HuH-7 (cell line): Measurements from ENCODE around the gene NTN3.

Source experiments
- DNase-seq: peaks from one replicate; pipeline ENCODE4 v3.0.0; 2011; ENCODE audit warnings: low spot score

Gene NTN3

DNA sequence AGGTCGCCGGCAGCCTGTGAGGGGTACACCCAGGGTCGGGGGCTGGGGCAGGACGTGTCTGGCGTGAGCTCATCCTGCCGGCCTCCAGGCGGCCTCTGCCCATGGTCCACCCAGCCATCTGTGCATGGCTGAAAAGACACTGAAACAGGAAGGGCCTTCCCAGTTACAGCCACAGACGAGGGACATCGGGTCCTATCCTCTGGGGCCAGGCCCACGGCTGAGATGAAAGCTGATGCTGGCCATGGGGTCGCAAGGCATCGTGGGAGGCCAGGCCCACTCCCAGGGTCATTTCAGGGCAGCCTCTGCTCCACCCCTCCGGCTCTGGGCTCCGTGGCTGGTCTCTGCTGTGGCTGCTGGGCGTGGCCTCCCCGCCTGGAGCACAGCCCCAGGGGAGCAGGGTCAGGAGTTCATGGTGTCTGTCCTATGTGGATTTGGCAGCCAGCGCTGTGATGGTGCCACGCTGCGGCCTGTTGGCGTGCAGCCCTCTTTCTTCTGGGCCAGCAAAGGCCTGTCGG lies 26.1 kb downstream of the NTN3 start:
- DNase-seq, result no peak

DNA sequence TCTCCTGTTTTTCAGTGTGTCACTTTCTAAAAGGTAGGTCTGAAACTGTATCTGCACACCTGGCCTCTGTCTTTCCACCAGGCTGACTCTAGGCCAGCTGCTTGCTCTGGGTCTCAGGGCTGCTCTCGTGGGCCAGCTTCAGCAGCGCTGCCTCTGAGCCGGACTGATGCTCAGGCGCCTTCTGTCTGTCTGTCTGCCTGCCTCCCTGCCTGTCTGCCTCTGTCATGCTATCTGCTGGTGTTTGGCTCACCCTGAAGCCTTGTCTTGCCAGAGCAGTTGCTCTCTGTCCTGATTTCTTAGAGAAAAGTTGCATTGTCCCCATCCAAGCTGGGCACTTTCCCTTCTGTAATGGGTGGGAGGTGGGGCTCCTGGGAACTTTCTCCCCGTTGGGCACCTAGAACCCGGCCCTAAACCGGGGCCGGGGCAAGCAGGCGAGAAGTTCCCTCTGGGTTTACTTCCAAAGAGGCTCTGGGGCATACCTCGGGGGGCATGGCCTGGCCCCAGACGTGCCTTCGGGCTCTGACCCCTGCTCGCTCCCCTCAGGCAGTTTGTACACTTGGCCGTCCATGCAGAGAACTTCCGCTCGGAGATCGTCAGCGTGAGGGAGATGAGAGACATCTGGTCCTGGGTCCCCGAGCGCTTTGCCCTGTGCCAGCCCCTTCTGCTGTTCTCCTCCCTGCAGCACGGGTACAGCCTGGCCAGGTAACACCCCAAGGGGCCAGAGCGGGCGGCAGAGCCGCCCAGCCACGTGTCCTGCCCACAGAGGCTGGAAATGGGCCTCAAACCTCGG lies 26.8 kb downstream of the NTN3 start:
- DNase-seq, result no peak

DNA sequence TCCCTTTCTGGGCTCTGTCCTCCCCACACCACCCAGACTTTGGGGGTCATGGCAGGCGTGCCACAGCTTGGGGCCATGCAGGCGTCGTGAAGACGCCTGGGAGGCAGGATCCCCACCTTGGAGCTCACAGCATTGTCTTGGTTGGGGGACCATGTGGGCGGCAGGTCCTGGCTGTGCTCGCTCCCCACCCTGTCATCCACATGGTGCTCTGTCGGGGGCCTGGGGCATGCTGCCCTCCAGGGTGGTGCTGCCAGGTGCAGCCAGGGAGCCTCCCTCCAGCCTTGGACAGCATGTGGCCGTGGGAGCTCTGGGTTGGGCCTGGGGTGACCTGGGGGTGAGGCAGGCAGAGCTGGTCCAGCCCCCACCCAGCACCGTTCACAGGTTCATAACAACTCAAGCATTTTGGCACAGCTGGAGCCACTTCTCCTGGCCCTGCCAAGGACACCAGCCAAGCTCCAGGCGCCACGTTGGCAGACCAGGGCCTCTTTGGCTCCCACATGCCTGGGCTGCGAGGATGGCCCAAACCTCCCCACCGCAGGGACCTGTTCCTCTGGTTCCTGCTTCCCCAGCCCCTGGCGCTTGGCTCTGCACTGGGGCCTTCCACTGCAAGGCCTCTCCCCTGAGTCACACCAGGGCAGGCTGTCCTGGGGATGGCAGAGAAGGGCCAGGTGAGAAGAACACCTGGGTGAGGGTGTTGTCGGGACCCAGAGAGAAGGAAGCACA lies 27.6 kb downstream of the NTN3 start:
- no peak for DNase-seq

DNA sequence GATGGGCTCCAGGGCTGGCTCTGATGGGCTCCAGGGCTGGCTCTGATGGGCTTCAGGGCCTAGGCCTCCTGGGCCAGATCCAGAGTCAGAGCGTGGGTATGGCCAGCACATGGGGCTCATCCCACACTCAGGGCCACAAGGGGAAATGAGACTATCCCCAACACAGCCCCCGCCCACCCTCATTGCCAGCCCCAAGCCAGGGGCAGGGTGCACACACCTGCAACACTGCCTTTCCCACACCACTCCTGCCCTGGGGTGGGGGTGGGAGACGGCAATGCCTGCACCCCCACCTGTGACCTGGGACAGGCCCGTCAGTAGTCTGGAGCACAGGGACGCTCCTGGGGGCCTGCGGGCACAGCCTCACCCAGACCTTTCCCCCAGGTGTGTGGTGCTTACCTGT lies 28.4 kb downstream of the NTN3 start:
- DNase-seq, result no peak

DNA sequence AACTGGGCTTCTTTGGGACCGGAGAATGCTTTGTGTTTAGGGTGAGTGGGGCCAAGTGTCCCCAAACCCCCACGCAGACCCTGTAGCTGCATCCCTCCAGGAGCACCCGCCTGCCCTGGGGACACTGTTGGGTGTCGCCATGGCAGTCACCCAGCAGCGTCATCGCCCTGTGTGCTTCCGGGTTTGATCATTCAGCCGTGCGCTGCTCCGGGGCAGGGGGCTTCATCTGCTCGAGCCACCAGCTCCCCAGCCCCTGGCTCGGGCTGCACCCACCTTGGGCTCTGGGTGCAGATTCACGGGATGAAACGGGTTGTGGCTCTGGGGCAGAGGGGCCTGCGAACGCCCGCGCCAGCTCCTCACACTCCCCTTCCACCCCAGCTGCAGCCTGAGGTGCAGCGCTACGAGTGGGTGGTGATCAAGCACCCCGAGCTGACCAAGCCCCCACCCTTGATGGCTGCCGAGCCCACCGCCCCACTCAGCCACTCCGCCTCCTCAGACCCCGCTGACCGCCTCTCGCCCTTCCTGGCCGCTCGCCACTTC lies 28.9 kb downstream of the NTN3 start:
- no peak for DNase-seq

DNA sequence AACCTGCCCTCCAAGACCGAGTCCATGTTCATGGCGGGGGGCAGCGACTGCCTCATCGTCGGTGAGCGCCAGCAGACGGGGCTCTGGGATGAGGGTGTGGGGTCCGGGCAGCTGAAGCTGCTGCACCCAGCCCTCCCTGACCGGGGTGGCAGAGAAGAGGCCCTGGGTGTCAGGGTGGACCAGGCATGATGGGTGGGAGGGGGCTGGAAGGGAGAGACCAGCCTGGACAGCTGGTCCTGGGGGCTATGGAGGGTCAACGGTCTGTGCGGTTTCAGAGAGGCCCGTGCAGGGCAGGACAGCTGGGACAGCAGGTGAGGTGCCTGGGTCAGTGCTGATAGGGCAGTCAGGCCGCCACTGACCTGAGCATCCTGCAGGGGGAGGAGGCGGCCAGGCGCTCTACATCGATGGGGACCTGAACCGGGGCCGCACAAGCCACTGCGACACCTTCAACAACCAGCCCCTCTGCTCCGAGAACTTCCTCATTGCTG lies 29.4 kb downstream of the NTN3 start:
- no peak for DNase-seq

DNA sequence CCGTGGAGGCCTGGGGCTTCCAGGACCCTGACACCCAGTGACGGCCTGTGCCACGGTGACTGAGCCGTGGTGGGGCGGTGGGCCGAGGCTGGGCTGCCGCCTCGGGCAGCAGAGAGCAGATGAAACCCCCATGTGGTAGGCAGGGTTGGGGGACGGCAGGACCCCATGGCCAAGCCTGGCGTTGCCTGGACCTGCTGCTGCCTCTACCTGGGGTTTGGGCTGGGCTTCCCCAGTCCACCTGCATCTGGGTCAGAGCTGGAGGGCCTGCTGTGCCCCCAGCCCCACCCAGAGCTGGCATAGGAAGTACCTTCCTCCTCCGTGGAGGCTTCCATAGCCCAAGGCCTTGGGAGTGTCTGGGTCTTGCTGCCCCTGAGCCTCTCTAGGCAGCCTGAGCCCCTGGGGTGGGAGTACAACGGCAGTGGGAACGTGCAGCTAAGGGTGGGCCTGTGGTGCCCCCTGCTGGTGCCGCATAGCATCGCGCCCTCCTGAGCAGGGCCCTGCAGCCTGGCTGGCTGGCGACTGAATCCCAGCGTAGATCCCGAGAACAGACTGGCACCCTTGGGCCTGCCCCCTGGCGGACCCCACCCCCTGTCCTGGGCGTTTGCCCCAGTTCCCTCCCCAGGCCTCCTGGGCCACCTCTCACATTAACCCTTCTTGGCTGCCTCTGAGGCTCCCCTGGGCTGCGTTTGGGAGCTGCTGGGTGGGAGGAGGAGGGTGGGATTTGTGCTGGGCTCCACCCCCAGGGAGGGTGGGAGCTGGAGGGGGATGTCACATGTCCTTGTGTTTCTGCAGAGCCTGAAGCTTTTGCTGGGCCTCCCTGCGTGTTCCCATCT lies 30.0 kb downstream of the NTN3 start:
- DNase-seq, result peak; percentile 95

DNA sequence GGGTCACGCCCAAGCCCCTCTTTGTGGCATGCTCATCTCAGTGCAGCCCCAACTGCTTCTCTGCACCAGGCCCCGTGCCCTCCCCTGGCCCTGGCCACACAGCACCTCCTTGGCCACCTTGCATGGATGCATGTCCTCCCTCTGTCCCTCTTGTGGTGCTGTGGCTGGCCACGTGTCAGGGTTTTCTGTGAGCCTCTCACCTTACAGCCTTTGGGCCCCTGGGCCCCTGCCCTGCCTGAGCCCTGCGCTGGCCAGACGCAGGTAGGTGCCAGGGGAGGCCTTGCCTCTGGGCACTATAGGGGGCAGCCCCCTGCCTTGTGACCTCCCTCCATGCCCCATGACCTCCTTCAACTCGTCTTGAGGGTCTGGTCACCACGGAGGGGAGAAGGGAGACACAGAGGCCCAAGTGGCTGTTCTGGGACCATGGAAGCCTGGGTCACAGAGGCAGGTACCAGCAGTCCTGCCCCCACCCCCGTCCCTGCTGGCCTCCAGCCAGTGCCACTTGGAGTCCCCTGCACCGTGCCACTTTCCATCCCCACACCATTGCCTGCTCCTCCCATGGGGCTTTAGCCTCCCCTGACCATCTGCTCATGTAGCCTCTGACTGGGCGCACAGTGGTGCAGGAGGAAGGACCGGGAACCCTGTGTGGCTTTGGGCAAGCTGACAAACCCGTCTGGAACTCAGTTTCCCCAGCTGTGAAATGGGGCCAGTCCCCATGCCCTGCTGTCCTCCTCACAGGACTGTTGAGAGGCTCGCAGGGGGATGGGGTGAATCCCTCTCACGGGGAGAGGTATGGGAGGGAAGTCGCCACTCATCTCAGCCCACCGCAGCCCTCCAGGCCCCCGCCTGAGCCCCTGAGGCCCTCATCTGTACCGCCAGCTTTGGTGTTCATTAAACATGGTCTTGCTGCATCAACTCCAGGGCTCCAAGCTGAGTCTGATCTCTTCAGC lies 31.1 kb downstream of the NTN3 start:
- no peak for DNase-seq

DNA sequence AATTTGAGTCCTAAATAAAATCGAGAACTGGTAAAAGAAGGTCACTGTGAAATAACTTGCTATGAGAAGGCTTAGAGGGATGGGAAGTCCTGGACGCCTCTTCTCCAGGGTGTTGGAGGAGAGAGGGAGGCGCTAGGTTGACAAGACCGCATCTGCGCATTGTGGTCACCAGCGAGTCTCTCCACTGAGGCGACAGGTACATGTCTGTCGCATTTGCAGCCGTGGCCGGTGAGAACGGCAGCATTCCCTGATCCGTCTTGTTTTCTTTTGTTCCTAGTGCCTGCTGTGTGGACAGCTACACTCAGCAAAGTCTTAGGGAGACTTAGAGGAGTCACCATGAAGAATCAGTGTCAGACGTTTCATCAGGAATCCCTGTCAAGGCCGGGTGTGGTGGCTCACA lies 34.6 kb downstream of the NTN3 start:
- DNase-seq, result no peak

DNA sequence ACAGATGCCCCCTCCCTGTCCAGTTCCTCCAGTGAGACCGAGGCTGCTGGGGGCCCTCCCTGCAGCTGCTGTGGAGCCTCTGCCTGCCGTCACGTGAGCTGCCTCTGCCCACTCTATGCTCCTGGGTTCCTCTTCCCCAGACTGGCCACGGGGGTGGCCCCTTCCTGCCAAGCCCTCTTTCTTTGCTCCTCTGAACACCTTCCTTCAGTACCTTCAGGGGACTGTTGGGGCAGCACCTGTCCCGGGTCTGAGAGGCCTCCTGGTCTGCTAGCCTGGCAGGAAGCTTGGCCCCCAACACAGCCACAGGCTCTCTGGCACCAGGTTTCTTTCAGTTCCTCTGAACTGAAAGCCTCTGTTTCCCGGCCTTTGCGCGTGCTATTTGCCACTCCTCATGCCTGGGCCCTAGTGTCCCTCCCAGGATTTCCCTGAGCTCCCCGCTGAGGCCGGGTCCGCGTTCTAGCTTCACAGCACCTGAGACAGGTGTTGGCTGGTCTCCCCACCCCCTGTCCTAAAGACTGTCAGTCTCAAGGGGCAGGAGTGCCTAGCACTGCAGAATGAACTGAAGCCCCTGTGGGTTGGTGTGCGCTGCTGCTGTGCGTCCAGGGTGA lies 36.1 kb downstream of the NTN3 start:
- DNase-seq, result no peak

DNA sequence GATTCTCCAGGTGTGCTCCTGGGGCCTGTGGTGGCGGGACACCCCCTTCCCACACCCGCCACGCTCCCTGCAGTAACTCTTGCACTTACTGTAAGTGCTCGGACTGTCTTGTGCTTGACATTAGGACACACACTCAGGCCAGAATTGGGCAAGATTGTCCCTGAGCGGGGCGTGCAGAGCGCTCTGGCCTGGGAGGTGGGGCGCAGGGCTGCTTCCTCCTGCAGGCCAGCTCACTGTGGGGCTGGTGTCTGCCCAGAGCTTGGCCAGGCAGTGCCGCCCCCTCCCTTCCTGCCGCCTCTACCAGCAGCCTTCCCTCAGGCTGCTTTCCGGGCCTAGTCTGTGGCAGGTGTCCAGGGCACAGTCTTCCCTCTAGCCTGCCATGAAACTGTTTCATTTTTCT lies 36.6 kb downstream of the NTN3 start:
- no peak for DNase-seq

DNA sequence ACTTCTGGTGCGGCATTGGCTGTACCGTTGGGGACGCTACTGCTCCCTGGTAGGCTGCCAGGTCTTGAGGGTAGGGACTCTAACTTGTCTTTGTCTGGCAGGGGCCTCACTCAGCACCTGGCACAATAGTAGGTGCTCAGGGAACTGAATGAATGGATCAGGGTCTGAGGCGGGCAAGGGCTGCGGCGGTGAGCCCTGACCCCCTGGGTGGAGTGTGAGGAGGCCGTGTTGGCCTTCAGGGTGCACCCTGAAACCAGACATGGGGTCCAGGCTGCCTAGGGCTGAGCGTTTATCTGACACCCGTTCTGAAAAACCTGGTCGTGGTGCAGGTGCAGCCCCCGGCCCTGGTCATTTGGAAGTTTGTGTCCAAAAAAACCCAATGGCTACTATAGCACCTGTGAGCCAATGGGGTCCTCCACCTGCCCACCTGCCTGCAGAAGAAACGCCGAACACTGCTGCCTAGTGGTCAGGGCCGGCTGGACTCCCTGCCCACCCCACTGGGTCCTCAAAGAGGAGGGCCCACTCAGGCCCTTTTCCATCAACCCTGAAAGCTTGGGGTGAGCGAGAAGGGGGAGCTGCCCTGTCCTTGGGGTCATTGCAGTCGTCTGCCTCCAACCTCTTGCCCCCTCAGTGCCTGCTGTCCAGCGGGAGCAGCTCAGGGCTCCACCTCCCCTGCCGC lies 37.8 kb downstream of the NTN3 start:
- DNase-seq, result no peak

DNA sequence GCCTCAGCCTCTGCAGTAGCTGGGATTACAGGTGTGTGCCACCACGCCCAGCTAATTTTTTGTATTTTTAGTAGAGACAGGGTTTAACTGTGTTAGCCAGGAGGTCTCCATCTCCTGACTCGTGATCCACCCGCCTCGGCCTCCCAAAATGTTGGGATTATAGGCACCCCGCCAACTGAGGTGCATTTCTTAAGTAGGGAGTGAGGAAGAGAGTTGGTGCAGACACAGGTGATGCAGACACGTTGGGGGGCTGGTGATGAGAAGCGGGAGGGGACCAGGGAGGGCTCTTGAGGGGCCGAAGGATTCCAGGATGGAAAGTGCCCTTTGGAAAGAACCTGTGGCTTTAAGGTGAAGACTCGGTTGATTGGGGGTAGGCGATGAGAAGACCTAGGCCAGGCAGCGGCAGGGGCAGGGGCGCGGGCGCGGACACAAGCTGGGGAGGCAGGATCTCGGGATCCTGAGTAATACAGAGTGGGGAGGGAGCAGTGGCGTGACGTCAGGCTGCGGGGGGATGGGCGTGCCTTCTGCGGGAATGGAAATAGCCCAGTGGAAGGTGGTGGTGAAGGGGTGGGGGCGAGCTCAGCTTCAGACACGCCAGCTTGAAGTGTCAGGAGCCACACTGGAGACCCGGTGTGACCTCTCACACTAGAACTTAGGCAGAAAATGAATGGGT lies 40.2 kb downstream of the NTN3 start:
- no peak for DNase-seq

DNA sequence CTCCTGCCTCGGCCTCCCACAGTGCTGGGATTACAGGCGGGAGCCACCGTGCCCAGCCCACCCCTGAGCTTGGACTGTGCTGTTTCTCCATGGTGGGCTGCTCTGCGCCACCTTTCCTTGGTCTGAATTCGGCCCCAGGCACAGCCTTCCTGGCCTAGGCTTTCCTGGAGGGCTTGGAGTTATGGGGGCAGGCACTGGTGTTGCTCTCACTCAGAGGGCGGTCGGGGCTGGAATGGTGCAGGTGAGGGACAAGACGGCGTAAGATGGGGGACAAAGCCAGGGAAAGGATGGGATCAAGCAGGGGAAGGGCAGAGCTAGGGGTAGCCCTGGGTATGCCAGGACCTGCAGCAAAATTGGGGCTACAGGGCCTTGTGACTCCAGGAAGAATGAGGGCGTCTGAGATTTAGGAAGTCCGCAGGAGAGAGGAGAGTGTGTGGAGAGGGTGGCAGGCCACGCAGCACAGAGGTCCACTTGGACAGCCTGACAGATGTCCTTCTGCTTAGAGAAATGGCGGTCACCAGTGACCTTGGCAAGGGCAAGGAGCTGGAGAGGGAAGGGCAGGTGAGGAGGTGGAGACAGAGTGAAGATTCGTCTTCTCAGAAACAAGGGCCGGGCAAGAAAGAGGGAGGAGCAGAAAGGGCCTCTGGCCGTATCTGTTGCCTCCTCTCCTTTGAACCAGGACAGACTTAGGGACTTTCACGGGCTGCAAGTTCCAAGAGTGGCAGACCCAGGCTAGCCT lies 41.1 kb downstream of the NTN3 start:
- DNase-seq, result no peak

DNA sequence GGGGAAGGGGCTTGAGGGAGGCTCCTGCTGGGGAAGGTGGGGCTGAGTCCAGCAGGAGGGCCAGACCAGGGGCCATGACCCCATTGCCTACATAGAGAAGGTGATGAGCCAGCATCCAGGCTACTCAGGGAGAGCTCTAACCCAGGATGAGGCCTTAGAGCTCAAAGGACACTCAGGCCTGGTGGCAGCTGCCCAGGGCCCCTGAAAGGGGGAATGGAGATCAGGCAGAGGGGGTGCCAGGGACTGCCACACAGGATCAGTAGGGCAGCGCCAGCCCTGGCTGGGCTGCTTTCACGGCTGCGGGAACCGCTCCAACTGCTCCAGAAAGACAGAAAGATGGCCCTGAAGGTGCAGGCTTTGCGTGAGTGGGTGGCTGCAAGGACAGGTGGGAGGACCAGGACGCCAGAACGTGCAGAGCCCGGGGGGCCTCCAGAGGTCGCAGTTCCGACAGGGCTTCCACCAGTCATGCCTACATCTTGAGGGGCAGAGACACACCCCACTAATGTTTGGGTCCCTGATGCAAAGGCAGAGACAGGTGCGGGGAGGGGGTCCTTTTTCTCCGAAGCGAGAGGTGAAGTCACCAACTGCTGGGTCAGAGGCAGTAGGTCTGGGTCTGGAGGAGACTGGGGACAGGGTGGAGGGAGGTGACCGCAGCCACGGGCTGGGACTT lies 41.8 kb downstream of the NTN3 start:
- no peak for DNase-seq

DNA sequence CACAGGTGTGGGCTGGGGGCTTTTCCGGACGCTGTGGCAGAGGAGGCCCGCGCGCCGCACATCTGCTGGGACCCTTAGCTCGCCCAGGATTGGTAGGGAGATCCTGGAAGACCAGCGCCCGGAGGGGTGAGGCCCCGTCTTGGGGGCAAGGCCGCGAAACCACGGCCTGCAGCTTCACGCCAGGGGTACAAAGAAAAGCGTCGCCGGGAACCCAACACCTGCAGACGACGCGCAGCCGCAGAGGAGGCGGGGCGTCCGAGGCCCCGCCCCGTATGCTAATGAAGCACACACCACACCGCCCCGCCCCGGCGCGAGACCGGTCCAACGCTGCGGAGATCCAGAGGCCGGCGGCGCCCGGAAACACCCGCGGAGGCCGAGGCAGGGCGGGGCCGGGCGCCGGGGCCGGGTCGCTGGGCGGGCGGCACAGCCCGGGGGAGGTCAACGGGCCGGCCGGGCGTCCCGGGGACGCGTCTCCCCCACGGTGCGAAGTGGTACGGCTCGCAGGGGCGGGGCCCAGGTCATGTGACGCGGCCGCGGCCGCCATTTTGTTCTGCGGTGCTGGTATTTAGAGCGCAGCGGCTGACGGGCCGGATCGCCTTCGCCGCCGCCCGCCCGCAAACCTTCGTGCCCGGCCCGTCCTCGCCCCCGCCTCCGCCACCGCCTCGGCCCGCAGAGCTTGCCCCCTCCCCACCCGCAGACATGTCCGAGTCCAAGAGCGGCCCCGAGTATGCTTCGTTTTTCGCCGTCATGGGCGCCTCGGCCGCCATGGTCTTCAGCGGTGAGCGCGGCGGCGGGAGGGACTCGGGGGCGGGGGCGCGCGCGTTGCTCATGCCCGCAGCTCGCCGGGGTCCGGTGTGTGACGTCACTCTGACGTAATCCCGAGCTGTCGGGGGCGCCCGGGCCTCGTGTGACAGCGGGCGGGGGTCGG lies 42.6 kb downstream of the NTN3 start, which contains the start of gene ATP6V0C:
ATP6V0C (plus strand) TSS at position 548 of the 928 bp plus-strand sequence; CDS start at position 700, 152 bp downstream.
- peak; percentile 91 for DNase-seq
